ENCODE data around the gene PANX1. TPM values are rescaled to one million over a fixed set of nuclear protein-coding genes. Genes with fewer than 3 reads are reported as not detected.

The PANX1 gene
- total and polyA plus RNA-seq, 7 experiments from 2014 or later: 3.9 to 14.8 (median 5.8) TPM

DNA sequence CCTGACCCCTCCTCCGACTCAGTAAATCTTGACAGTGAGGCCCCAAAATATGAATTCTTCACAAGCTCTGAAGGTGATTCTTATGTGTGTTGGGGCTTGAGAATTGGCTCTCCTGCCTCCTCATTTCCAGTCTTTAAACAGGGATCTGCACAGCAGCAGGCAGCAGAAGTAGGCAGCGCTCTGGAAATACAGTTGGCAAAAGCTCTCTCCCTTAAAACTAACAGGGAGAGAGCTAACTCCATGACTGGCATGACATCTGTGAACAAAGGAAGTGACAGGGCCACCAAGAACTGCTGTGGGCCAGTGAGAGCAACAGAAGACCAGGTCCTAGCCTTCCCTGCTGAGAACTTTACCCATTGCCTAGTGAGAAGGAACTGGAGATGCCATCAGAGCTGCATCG is 70.1 kb downstream of the PANX1 start:
- Histone ChIP-seq H3K4me3 (ENCODE audit: low read length) (no peak overlapping the region), H3K9me3 (ENCODE audit: control insufficient read depth in 2 of 3, low read length in 3 of 3) (no peaks in the 10 kb centered on the region), H3K36me3 (ENCODE audit: control insufficient read depth in 2 of 3, insufficient read depth in 3 of 3, low read length in 3 of 3) (no peaks in the 10 kb centered on the region), H3K27me3 (ENCODE audit: control insufficient read depth in 2 of 2, insufficient read depth in 2 of 2, low read length in 2 of 2) (no peaks in the 10 kb centered on the region), H3K4me1 (ENCODE audit: control insufficient read depth in 2 of 2, insufficient read depth in 2 of 2, low read length in 2 of 2) (no peaks in the 10 kb centered on the region), H3K27ac (ENCODE audit: low read depth, low read length) (no peak overlapping the region)
- intact Hi-C loops (cut with micrococcal nuclease): no loop called here
- POLR2A ChIA-PET: no interaction called here
- CTCF ChIA-PET: no interaction called here
- Mint-ChIP-seq H3K27ac (no peak overlapping the region), H3K36me3 (no peaks in the 10 kb centered on the region), H3K27me3 (peaks cover 0 to 14% (median 0%) of the 10 kb centered on the region in 5 donors), H3K4me1 (no peaks in the 10 kb centered on the region), H3K9me3 (no peaks in the 10 kb centered on the region), H3K4me3 (no peak overlapping the region)
- DNase-seq: no peak
- no peak for ATAC-seq

DNA sequence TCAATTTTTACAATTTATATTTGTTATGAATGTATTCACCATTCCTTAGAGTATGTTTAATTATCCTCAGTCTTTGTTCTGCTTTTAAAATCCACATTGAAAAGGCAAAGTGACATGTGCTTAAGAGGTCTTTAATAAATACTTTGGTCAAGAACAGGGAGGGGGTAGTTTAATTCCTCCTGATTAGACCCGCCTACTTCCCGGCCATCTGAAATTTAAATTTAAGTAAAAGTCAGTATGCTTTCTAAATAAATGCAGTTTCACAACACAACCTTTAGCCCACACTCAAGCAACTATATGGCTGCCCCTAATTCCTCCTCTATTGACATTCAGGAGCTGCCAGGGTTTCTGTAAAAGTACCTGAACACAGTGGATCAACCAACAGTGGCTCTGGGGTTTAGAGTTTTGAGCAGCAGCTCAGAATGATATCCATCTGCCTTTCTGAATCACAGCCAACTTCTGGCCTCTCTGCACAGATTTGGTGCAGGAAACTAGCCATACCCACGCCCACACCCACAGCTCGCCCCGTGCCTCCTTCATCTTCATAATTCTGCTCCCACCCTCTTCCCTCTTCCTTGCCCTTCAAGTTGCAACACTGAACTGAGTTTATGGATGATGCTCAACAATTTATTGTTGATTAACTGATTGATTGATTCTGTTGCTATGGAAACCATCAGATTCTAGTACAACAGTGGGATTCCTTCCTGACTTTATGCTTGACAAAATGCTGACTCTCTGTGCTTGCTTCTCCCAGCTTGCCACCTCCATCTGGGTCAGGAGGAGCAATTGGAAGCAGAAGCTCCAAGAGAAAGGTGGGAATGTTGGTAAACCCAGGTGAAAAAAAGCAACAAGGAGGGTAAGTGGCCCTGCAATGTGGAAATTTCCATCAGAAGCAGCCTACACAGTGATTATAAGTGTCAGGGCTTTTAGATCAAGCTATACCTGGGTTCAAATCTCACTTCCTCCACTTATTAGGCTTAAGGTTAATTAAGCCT is 70.8 kb downstream of the PANX1 start:
- H3K9me3 ChIP-seq (ENCODE audit: control insufficient read depth in 2 of 3, low read length in 3 of 3): no peaks in the 10 kb centered on the region
- Mint-ChIP-seq H3K36me3 (no peaks in the 10 kb centered on the region), H3K9me3 (no peaks in the 10 kb centered on the region), H3K27ac (no peak overlapping the region), H3K4me3 (no peak overlapping the region), H3K27me3 (peaks cover 0 to 16% (median 0%) of the 10 kb centered on the region in 5 donors), H3K4me1 (no peaks in the 10 kb centered on the region)
- ChIA-PET POLR2A (no interaction called here), CTCF (no interaction called here)
- H3K27me3 ChIP-seq (ENCODE audit: control insufficient read depth in 2 of 2, insufficient read depth in 2 of 2, low read length in 2 of 2): no peaks in the 10 kb centered on the region
- no peak for ATAC-seq
- H3K4me3 ChIP-seq (ENCODE audit: low read length): no peak overlapping the region
- H3K36me3 ChIP-seq (ENCODE audit: control insufficient read depth in 2 of 3, insufficient read depth in 3 of 3, low read length in 3 of 3): no peaks in the 10 kb centered on the region
- no peak for DNase-seq
- H3K27ac ChIP-seq (ENCODE audit: low read depth, low read length): no peak overlapping the region
- intact Hi-C loops (cut with micrococcal nuclease): no loop called here
- H3K4me1 ChIP-seq (ENCODE audit: control insufficient read depth in 2 of 2, insufficient read depth in 2 of 2, low read length in 2 of 2): no peaks in the 10 kb centered on the region

DNA sequence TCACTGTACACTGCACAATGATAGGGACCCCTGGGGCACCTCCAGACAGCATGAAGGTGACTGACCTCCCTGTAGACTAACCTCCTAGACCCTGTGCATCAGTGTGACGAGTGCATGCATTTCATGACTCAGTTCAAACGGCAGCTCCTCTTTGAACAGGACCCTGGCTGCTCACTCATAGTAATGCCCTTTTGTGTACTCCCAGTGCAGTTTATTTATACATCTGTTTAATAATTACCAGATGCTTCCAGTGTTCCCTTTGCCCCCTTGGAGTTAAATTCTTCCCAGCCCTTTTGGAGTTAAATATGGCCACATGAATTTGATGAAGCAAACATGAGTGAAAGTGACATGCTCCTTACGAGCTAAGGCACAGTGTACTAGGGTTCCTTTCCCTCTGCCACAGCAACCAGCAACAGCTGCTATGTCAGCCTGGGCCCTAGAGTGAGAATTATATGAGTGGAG is 72.4 kb downstream of the PANX1 start:
- ChIA-PET POLR2A (no interaction called here), CTCF (interaction anchor here (0.6 kb wide), 1 partner anchor 520 kb away, joined by 3 read pairs; no protein-coding TSS in a partner anchor)
- ATAC-seq: no peak

DNA sequence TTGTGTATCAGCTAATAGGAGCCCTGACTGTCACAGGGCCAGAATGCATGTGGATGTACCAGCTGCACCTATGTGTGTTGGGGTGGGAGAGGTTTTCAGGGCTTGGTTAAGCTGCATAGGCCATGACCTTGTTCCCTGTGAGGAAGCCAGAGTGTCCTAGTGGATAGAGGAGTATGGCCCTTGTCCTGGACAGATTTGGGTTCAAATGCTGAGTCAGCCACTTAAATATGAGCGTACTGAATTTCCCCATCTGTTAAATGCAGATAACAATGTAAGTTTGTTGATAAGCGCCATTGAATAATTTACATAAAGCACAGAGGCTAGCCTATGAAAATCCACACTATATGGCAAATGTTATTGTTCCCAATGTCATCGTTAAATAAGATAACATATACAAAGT is 74.4 kb downstream of the PANX1 start:
- ATAC-seq (no peak), DNase-seq (no peak)
- POLR2A ChIA-PET: no interaction called here
- peaks cover 0 to 6% (median 2%) of the 10 kb centered on the region in 11 donors for H3K9me3 Mint-ChIP-seq
- CTCF ChIA-PET: no interaction called here
- no peaks in the 10 kb centered on the region for H3K36me3 Mint-ChIP-seq
- H3K4me1 ChIP-seq (ENCODE audit: control insufficient read depth in 2 of 2, insufficient read depth in 2 of 2, low read length in 2 of 2): no peaks in the 10 kb centered on the region
- peaks cover 0 to 21% (median 0%) of the 10 kb centered on the region in 5 donors for H3K27me3 Mint-ChIP-seq
- H3K4me1 Mint-ChIP-seq: no peaks in the 10 kb centered on the region
- H3K27ac Mint-ChIP-seq: no peak overlapping the region
- no peak overlapping the region for H3K27ac ChIP-seq (ENCODE audit: low read depth, low read length)
- intact Hi-C loops (cut with micrococcal nuclease): no loop called here
- H3K4me3 Mint-ChIP-seq: no peak overlapping the region
- H3K4me3 ChIP-seq (ENCODE audit: low read length): no peak overlapping the region
- H3K9me3 ChIP-seq (ENCODE audit: control insufficient read depth in 2 of 3, low read length in 3 of 3): no peaks in the 10 kb centered on the region
- H3K36me3 ChIP-seq (ENCODE audit: control insufficient read depth in 2 of 3, insufficient read depth in 3 of 3, low read length in 3 of 3): no peaks in the 10 kb centered on the region
- no peaks in the 10 kb centered on the region for H3K27me3 ChIP-seq (ENCODE audit: control insufficient read depth in 2 of 2, insufficient read depth in 2 of 2, low read length in 2 of 2)

More for the DNA sequence above, 72.4 kb downstream of the PANX1 start:
- Mint-ChIP-seq H3K36me3 (no peaks in the 10 kb centered on the region), H3K27me3 (peaks cover 0 to 20% (median 0%) of the 10 kb centered on the region in 5 donors), H3K9me3 (peaks cover 0 to 6% (median 0%) of the 10 kb centered on the region in 11 donors), H3K27ac (no peak overlapping the region), H3K4me3 (no peak overlapping the region), H3K4me1 (no peaks in the 10 kb centered on the region)
- Histone ChIP-seq H3K27me3 (ENCODE audit: control insufficient read depth in 2 of 2, insufficient read depth in 2 of 2, low read length in 2 of 2) (no peaks in the 10 kb centered on the region), H3K36me3 (ENCODE audit: control insufficient read depth in 2 of 3, insufficient read depth in 3 of 3, low read length in 3 of 3) (no peaks in the 10 kb centered on the region), H3K9me3 (ENCODE audit: control insufficient read depth in 2 of 3, low read length in 3 of 3) (no peaks in the 10 kb centered on the region), H3K4me3 (ENCODE audit: low read length) (no peak overlapping the region), H3K27ac (ENCODE audit: low read depth, low read length) (no peak overlapping the region), H3K4me1 (ENCODE audit: control insufficient read depth in 2 of 2, insufficient read depth in 2 of 2, low read length in 2 of 2) (no peaks in the 10 kb centered on the region)
- DNase-seq: no peak
- intact Hi-C loops (cut with micrococcal nuclease): no loop called here

DNA sequence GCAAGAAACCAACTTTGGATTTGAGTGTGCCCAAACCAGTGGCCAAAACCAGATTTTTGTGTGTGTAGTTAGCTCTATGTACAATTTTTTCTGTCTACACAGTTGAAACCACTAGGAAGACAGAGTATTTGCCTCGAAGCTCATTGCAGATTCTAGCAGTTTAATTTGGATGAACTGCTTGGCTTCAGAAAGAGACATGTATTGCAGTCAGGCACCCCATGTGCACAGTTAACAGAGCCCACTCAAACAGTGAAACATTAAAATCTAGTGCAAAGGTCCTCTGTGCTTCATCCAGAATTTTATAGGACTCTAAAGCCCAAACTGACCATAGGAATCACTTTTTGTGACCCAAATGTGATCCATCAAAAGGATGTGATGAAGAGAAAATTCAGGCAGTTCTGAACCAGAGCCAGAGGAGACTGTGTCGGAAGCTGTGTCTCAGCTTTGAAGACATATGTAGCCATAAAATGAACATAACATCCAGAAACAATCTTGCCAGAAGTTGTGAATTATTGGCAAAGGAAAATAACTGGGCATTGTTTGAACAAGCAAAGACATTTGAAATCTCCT is 82.7 kb downstream of the PANX1 start:
- ChIA-PET POLR2A (no interaction called here), CTCF (no interaction called here)
- Histone ChIP-seq H3K36me3 (ENCODE audit: control insufficient read depth in 2 of 3, insufficient read depth in 3 of 3, low read length in 3 of 3) (no peaks in the 10 kb centered on the region), H3K27ac (ENCODE audit: low read depth, low read length) (no peak overlapping the region), H3K9me3 (ENCODE audit: control insufficient read depth in 2 of 3, low read length in 3 of 3) (no peaks in the 10 kb centered on the region), H3K4me1 (ENCODE audit: control insufficient read depth in 2 of 2, insufficient read depth in 2 of 2, low read length in 2 of 2) (no peaks in the 10 kb centered on the region), H3K27me3 (ENCODE audit: control insufficient read depth in 2 of 2, insufficient read depth in 2 of 2, low read length in 2 of 2) (no peaks in the 10 kb centered on the region), H3K4me3 (ENCODE audit: low read length) (no peak overlapping the region)
- no peak overlapping the region for H3K27ac Mint-ChIP-seq
- H3K9me3 Mint-ChIP-seq: peaks cover 0 to 12% (median 2%) of the 10 kb centered on the region in 11 donors
- ATAC-seq: no peak
- intact Hi-C loops (cut with micrococcal nuclease): no loop called here
- H3K27me3 Mint-ChIP-seq: peaks cover 0 to 7% (median 0%) of the 10 kb centered on the region in 5 donors
- H3K36me3 Mint-ChIP-seq: no peaks in the 10 kb centered on the region
- no peaks in the 10 kb centered on the region for H3K4me1 Mint-ChIP-seq
- H3K4me3 Mint-ChIP-seq: no peak overlapping the region
- no peak for DNase-seq

DNA sequence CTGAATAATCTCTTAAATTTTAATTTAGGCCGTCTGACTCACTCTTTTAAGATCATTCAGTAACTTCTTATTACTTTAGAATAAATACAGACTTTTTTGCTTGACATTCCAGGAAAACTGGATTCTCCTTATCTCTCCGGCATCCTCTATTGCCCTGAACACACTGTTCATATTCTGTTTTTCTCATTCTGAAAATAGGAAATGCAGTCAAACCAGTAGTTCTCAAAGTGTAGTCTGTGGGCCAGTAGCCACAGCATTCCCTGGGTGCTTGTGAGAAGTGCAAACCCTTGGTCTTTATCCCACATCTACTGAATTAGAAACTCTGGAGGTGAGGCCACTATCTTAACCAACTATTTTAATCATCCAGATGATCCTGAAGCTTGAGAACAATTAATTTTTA is 84.3 kb downstream of the PANX1 start:
- H3K36me3 ChIP-seq (ENCODE audit: control insufficient read depth in 2 of 3, insufficient read depth in 3 of 3, low read length in 3 of 3): no peaks in the 10 kb centered on the region
- ChIA-PET CTCF (no interaction called here), POLR2A (no interaction called here)
- no peaks in the 10 kb centered on the region for H3K9me3 ChIP-seq (ENCODE audit: control insufficient read depth in 2 of 3, low read length in 3 of 3)
- ATAC-seq (no peak), DNase-seq (no peak)
- Mint-ChIP-seq H3K4me3 (no peak overlapping the region), H3K36me3 (peaks cover 0 to 3% (median 0%) of the 10 kb centered on the region in 5 donors), H3K9me3 (peaks cover 2 to 23% (median 5%) of the 10 kb centered on the region in 11 donors), H3K27me3 (peaks cover 0 to 5% (median 0%) of the 10 kb centered on the region in 5 donors), H3K27ac (no peak overlapping the region), H3K4me1 (no peaks in the 10 kb centered on the region)
- H3K4me3 ChIP-seq (ENCODE audit: low read length): no peak overlapping the region
- intact Hi-C loops (cut with micrococcal nuclease): no loop called here
- no peak overlapping the region for H3K27ac ChIP-seq (ENCODE audit: low read depth, low read length)
- H3K27me3 ChIP-seq (ENCODE audit: control insufficient read depth in 2 of 2, insufficient read depth in 2 of 2, low read length in 2 of 2): no peaks in the 10 kb centered on the region
- H3K4me1 ChIP-seq (ENCODE audit: control insufficient read depth in 2 of 2, insufficient read depth in 2 of 2, low read length in 2 of 2): no peaks in the 10 kb centered on the region
